Measurements from ENCODE around the gene SLC5A2.
A peak's percentile ranks its signal among the peaks of the same experiment; 100 is the strongest.
"Not testable (repeated sequence)": the region's sequence is repeated elsewhere in the genome, so short reads cannot be mapped to it uniquely, and the experiment has no call there.

Gene SLC5A2

GRCh38 chr16:31483081-31483480 is at the start of gene SLC5A2:
TSS of gene SLC5A2 (plus strand) at chr16:31483123. CDS start at chr16:31483137, 14 bp downstream.
- DNase-seq (ENCODE audit: low read depth), result no peak
- H3K4me3 ChIP-seq (ENCODE audit: low read depth, low read length), result no peak within 1 kb of the TSS

- no peak for DNase-seq (ENCODE audit: low read depth)
- H3K4me3 ChIP-seq (ENCODE audit: low read depth, low read length), result no peak overlapping the region
Measured at GRCh38 chr16:31435341-31436220, 47.3 kb upstream of the SLC5A2 start.

- DNase-seq (ENCODE audit: low read depth), result no peak
- no peak overlapping the region for H3K4me3 ChIP-seq (ENCODE audit: low read depth, low read length)
Measured at GRCh38 chr16:31436221-31437045, 46.5 kb upstream of the SLC5A2 start.

GRCh38 chr16:31438414-31438813 is 44.5 kb upstream of the SLC5A2 start:
- no peak for DNase-seq (ENCODE audit: low read depth)
- H3K4me3 ChIP-seq (ENCODE audit: low read depth, low read length), result no peak overlapping the region

GRCh38 chr16:31439023-31439422 is 43.9 kb upstream of the SLC5A2 start:
- H3K4me3 ChIP-seq (ENCODE audit: low read depth, low read length); DNase-seq (ENCODE audit: low read depth): not testable (repeated sequence)

GRCh38 chr16:31439519-31439918 is 43.4 kb upstream of the SLC5A2 start:
- DNase-seq (ENCODE audit: low read depth), result no peak
- H3K4me3 ChIP-seq (ENCODE audit: low read depth, low read length), result no peak overlapping the region

- no peak overlapping the region for H3K4me3 ChIP-seq (ENCODE audit: low read depth, low read length)
- DNase-seq (ENCODE audit: low read depth), result no peak
Measured at GRCh38 chr16:31440516-31441184, 42.3 kb upstream of the SLC5A2 start.

- no peak for DNase-seq (ENCODE audit: low read depth)
- H3K4me3 ChIP-seq (ENCODE audit: low read depth, low read length), result peak overlapping the region; percentile 79
Measured at GRCh38 chr16:31441956-31442355, 41.0 kb upstream of the SLC5A2 start.

- not testable (repeated sequence) for DNase-seq (ENCODE audit: low read depth); H3K4me3 ChIP-seq (ENCODE audit: low read depth, low read length)
Measured at GRCh38 chr16:31445931-31446330, 37.0 kb upstream of the SLC5A2 start.

- no peak for DNase-seq (ENCODE audit: low read depth)
- H3K4me3 ChIP-seq (ENCODE audit: low read depth, low read length), result no peak overlapping the region
Measured at GRCh38 chr16:31451201-31451600, 31.7 kb upstream of the SLC5A2 start.

GRCh38 chr16:31451681-31452351 is 31.1 kb upstream of the SLC5A2 start:
- DNase-seq (ENCODE audit: low read depth), result no peak
- no peak overlapping the region for H3K4me3 ChIP-seq (ENCODE audit: low read depth, low read length)

- peak; percentile 83 for DNase-seq (ENCODE audit: low read depth)
Measured at GRCh38 chr16:31452631-31453106, 30.3 kb upstream of the SLC5A2 start.

GRCh38 chr16:31453255-31454204 is 29.4 kb upstream of the SLC5A2 start:
- H3K4me3 ChIP-seq (ENCODE audit: low read depth, low read length), result no peak overlapping the region
- no peak for DNase-seq (ENCODE audit: low read depth)

More at GRCh38 chr16:31452631-31453106, 30.3 kb upstream of the SLC5A2 start:
- H3K4me3 ChIP-seq (ENCODE audit: low read depth, low read length), result no peak overlapping the region

- no peak for DNase-seq (ENCODE audit: low read depth)
- H3K4me3 ChIP-seq (ENCODE audit: low read depth, low read length), result no peak overlapping the region
Measured at GRCh38 chr16:31455601-31456314, 27.2 kb upstream of the SLC5A2 start.

- H3K4me3 ChIP-seq (ENCODE audit: low read depth, low read length), result no peak overlapping the region
Measured at GRCh38 chr16:31456988-31457360, 25.9 kb upstream of the SLC5A2 start.

GRCh38 chr16:31458073-31458843 is 24.7 kb upstream of the SLC5A2 start:
- H3K4me3 ChIP-seq (ENCODE audit: low read depth, low read length), result peak overlapping the region; percentile 79
- no peak for DNase-seq (ENCODE audit: low read depth)

More at GRCh38 chr16:31456988-31457360, 25.9 kb upstream of the SLC5A2 start:
- no peak for DNase-seq (ENCODE audit: low read depth)

Data from skeletal muscle cell (primary cell).